CD4-positive, alpha-beta T cell treated with Interleukin-6 for 4 hours (primary cell): ENCODE results near the gene NFKB1.

Source experiments
- DNase-seq: peaks from one replicate; pipeline ENCODE4 v3.0.0-alpha.2; 2020; ENCODE audit warnings: mixed read lengths

The NFKB1 gene

DNA sequence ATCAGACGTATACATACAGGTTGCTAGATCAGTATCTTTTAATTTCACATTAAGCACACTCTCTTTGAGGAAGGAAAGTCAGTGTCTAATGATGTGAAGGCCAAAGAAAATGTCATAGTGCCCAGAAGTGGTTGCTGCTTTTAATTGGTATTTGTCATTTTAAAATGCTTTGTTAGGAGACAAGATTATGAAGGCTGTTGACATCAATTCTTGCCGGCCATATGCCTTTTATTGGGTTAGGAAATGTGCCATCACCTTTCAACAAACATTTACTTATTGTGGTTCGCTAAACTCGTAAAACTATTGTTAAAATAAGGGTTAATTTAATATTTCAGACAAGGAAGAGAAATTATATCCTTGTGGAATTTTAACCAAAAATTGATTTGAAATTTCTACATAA lies 32.2 kb downstream of the NFKB1 start:
- no peak for DNase-seq

- no peak for DNase-seq
Measured at GRCh38 chr4:102533904-102534303, 32.7 kb downstream of the NFKB1 start.

GRCh38 chr4:102534845-102535244 lies 33.7 kb downstream of the NFKB1 start:
- DNase-seq: no peak

- no peak for DNase-seq
Measured at GRCh38 chr4:102535398-102536082, 34.4 kb downstream of the NFKB1 start.

DNA sequence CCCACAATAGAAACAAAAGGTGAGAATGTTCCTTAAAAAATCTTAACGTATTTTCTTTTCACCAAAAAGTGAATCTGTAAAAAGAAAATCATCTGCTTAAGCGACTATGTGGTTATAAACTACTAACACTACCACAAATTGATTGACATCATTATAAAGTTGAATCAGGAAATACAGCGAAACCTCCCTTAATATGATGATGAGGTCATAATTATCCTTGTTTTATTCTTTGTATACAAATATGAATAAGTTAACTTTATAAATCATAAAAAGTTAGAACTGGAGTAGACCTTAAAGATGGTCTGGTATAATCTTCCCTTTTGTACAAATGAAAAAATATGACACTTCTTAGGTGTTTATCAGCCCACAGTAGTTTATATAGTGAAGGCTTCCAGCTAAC lies 35.6 kb downstream of the NFKB1 start:
- no peak for DNase-seq

- no peak for DNase-seq
Measured at GRCh38 chr4:102537269-102537668, 36.1 kb downstream of the NFKB1 start.

DNA sequence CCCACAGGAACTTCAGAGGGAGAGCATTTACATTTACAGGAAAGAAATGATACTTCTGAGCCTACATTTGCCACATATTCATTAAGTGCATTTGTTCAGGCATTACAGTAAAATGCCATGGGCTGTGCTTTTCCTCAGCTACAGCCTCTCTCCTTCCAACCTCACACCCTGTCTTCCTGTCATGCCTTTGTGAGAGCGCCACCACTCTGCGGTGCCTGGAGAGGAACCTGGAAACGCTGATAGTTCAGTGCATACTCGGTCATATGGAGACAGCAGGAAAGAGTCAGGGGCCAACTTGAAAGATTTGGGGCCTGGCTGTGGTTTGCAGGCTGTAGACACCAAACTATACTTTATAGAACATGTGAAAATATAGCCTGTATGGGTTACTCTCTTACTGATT lies 40.5 kb downstream of the NFKB1 start:
- peak; percentile 17 for DNase-seq

GRCh38 chr4:102543030-102543928 lies 42.1 kb downstream of the NFKB1 start:
- no peak for DNase-seq

GRCh38 chr4:102546635-102547034 lies 45.5 kb downstream of the NFKB1 start:
- DNase-seq: no peak

GRCh38 chr4:102547973-102548372 lies 46.8 kb downstream of the NFKB1 start:
- no peak for DNase-seq

DNA sequence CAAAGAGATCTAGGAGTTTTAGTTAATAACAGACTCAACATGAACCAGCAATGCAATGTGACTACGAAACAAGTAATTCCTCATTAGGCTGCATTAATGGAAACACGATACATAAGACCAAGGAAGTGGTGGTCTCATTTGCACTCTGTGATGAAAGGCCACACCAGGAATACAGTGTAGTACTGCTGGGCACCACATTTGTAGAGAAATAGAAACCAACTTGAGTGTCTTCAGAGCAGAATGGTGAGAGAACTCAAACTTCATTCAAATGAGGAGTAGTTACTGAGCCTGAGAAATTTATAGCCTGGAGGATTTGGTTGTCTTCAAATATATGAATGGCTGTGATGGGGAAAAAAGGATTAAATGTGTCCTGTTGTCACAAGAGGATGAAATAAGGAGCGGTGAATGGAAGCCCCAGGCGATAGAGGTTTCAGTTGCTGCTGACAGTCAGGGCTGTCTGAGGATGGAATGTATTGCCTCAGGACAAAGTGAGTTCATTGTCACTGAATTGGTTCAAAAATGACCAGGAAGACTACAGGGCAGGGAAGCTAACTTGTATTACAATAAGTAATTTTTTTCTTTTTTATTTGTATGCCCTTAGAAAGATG lies 50.9 kb downstream of the NFKB1 start:
- no peak for DNase-seq

GRCh38 chr4:102552781-102553180 lies 51.6 kb downstream of the NFKB1 start:
- no peak for DNase-seq

DNA sequence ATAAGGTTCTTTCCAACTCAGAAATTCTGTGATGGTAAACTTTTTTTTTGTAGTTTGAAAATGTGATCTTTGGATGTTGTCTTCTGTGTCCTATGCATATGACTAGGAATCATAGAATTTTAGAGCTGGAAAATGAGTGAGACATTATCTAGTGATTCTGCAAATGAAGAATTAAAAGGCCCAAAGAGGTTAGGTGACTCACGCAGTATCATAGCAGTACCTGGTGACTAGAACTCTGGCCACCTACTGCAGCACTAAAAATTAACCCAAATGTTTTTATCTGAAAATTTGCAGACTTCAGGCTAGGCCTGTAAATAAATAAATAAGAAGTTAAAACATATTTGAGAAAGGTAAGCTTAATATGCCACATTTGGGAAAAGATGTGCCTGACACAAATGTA lies 52.8 kb downstream of the NFKB1 start:
- no peak for DNase-seq

DNA sequence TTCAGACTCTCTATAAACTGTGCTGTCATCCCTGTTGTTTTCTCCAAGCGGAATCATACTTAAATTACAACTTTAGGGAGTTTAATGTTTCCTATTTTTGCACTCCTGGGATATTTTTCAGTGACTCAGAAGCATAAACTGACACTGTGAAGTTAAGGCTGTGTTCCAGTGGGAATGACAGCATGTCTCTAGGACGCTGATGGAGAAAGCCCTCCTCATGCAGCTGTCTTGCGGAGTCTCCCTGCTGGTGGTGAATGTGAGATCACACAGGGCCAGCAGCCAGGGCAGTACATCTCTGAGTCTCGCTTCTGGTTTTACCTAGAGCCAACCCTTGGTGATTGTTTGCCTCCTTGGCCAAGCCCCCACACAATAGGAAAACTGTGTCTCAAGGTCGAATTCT lies 53.3 kb downstream of the NFKB1 start:
- no peak for DNase-seq

DNA sequence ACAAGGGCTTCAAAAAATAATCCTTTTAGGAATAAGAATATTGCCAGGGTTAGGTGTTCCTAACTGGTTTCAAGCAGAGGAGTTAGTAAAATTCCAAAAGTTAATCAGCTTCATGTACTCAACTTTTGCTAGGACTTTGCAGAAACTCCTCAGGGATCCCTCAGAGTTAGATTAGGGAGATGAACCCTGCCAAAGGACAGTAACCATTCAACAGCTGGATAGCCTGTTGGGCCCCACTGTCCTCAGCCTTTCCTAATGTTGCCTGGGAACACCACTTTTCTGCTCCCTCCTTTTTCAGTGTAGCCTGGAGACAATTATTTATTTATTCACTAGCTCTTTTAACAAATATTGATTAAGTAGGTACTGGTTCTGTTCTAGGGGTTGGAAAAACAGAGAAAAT lies 53.8 kb downstream of the NFKB1 start:
- DNase-seq: no peak

- DNase-seq: no peak
Measured at GRCh38 chr4:102557636-102558035, 56.5 kb downstream of the NFKB1 start.

DNA sequence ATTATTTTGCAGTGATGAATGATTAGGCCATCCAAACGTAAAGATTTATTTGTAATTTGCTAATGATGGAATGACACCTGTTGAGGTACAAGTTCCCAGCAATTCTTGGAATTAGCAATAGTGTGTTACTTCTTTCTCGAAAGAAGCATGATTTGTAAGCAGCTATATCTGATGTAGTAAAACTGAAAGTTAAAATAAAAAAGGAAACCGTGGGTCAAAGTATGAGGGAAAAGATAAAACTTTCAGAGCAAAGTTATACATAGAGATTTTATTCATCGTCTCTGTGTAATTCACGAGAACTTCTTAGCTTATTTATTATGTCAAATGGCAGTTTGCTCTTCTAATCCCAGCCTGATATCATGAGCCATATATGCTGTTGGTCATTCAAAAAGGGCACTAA lies 59.0 kb downstream of the NFKB1 start:
- DNase-seq: no peak

GRCh38 chr4:102560571-102561341 lies 59.6 kb downstream of the NFKB1 start:
- no peak for DNase-seq

GRCh38 chr4:102563000-102563399 lies 61.8 kb downstream of the NFKB1 start:
- no peak for DNase-seq

- DNase-seq: no peak
Measured at GRCh38 chr4:102564399-102565059, 63.4 kb downstream of the NFKB1 start.

- DNase-seq: no peak
Measured at GRCh38 chr4:102565696-102566095, 64.5 kb downstream of the NFKB1 start.

DNA sequence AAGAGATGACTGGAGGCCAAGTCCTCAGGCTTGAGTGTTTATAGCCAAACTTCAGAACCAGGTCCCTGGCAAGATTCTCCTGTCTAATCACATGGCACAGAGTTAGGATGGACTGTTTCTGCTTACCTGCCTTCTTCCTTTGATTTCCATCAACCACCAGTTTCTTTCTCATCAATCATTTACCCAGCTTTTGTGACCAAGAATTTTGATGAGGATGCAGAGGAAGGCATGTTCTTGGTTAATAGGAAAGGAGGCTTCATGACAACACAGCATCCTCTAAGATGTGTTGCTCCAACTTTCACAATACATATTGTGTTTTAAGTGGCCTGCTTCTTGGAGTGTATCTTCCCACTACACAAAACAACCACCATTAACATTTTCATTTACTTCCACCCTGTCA lies 65.3 kb downstream of the NFKB1 start:
- DNase-seq: no peak

DNA sequence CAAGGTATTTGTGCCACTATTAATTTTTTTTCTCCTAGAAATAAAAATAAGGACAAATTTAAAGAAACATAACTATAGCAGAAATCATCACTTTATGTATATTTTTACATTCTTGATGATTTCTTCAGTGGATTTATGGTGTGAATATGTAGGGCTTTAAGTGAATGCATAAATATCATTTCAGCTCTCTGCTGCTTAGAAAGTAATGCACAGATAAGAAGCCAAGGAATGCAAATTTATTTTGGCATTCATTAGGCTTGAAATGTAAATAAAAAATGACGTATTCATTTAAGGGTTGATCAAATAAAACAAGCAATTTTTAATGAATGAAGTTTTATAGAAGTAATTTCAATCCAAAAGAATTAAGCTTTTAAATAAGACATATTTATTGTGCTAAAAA lies 66.3 kb downstream of the NFKB1 start:
- no peak for DNase-seq
